ENCODE data around the gene PSMB1. TPM values are rescaled to one million over a fixed set of nuclear protein-coding genes. Genes with fewer than 3 reads are reported as not detected.
"Not testable (repeated sequence)": the region's sequence is repeated elsewhere in the genome, so short reads cannot be mapped to it uniquely, and the experiment has no call there.

The PSMB1 gene
- total RNA-seq, 6 donors from 2014 or later = 63.9 to 203 (median 124) TPM

DNA sequence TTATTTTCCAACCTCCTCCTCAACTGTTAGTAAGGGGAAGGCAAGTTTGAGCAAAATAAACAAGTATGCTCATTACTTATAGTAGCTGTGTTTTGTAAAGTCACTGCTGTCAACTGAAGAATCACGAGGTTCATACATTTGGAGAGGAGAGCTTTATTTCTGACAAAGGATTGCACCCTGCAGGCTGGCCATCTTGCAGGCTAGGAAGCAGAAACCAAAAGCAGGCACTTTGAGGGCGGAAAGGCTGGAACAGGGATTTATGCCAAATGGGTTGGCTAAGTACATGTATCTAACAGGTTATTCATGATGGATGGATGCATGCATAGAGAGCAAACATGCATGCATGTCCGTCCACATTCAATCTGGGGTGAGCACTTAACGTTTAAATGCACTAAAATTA, 46.7 kb downstream of the PSMB1 start:
- ATAC-seq (ENCODE audit: low FRiP score in 2 of 2) (no peak), DNase-seq (no peak)
- peaks cover 0 to 5% (median 0%) of the 10 kb centered on the region in 4 donors for H3K9me3 ChIP-seq
- WGBS, 2 donors = 65 to 69% methylated on average over 4 of the region's 4 CpGs
- H3K27me3 ChIP-seq = no peaks in the 10 kb centered on the region
- H3K4me1 ChIP-seq = no peaks in the 10 kb centered on the region
- H3K36me3 ChIP-seq = no peaks in the 10 kb centered on the region
- TF ChIP-seq EP300 (IDR thresholded peaks at IDR 0.05) = no peak
- no peak for TF ChIP-seq POLR2AphosphoS5 (IDR thresholded peaks at IDR 0.05)
- no peak overlapping the region for H3K27ac ChIP-seq
- H3K4me3 ChIP-seq = no peak overlapping the region

DNA sequence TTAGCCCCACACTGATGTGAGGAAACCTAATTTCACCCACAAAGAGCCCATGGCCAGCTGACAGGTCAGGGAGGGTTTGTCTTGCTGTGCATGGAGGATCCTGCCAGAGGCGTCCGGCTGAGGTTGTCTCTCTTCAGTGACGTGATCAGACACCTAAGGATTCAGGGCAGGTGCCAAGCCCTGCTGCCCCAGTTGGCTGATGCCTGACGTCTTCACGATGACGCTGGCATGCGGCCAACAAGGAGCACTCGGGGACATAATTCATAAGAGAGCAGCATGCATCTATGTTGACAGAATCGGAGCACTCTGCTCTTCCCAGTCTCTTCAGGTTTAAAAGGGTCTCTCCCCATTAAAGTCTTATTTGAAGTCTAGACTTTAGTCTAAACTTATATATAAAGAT, 47.8 kb downstream of the PSMB1 start:
- Histone ChIP-seq H3K4me3 (no peak overlapping the region), H3K36me3 (no peaks in the 10 kb centered on the region), H3K27ac (no peak overlapping the region), H3K9me3 (peaks cover 0 to 5% (median 0%) of the 10 kb centered on the region in 4 donors), H3K27me3 (no peaks in the 10 kb centered on the region), H3K4me1 (no peaks in the 10 kb centered on the region)
- no peak for ATAC-seq (ENCODE audit: low FRiP score in 2 of 2)
- 22 to 44% methylated on average over 9 of the region's 9 CpGs for WGBS, 2 donors
- TF ChIP-seq POLR2A (IDR thresholded peaks at IDR 0.05) (no peak), EP300 (IDR thresholded peaks at IDR 0.05) (no peak), POLR2AphosphoS5 (IDR thresholded peaks at IDR 0.05) (no peak)
- DNase-seq = no peak

DNA sequence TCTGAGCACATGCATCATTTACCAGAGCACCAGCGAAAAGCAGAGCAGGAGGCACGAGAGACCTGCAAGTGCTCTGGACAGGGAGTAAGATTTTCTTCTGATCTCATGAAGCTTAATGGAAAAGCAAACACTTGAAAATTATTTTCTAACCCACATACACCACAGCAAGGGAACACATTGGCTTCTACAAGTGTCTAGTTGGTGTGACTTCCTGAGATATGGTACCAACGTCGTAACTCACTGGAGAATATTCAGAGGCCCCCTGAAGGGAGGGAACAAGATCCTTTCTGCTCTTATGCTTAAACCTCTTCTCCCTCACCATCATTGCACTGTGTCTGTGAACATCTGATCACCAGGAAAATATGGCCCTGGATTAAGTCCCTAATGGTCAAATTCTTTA, 48.6 kb downstream of the PSMB1 start:
- 41 to 49% methylated on average over 3 to 4 of the region's 4 CpGs for WGBS, 2 donors
- no peak for ATAC-seq (ENCODE audit: low FRiP score in 2 of 2)
- no peaks in the 10 kb centered on the region for H3K4me1 ChIP-seq

DNA sequence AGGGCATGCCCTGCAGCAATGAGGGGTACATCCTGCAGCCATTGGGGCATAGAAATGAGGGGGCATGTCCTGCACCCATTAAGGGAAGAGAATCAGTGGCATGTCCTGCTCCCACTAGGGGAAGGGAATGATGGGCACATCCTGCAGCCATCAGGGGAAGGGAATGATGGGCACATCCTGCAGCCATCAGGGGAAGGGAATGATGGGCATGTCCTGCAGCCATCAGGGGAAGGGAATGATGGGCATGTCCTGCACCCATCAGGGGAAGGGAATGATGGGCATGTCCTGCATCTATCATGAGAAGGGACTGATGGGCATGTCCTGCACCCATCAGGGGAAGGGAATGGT, 49.7 kb downstream of the PSMB1 start:
- TF ChIP-seq POLR2A (IDR thresholded peaks at IDR 0.05) (no peak), POLR2AphosphoS5 (IDR thresholded peaks at IDR 0.05) (no peak), EP300 (IDR thresholded peaks at IDR 0.05) (no peak)
- TF ChIP-seq, protein P1, sequence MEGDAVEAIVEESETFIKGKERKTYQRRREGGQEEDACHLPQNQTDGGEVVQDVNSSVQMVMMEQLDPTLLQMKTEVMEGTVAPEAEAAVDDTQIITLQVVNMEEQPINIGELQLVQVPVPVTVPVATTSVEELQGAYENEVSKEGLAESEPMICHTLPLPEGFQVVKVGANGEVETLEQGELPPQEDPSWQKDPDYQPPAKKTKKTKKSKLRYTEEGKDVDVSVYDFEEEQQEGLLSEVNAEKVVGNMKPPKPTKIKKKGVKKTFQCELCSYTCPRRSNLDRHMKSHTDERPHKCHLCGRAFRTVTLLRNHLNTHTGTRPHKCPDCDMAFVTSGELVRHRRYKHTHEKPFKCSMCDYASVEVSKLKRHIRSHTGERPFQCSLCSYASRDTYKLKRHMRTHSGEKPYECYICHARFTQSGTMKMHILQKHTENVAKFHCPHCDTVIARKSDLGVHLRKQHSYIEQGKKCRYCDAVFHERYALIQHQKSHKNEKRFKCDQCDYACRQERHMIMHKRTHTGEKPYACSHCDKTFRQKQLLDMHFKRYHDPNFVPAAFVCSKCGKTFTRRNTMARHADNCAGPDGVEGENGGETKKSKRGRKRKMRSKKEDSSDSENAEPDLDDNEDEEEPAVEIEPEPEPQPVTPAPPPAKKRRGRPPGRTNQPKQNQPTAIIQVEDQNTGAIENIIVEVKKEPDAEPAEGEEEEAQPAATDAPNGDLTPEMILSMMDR (IDR thresholded peaks at IDR 0.05) = no peak
- no peak for ATAC-seq (ENCODE audit: low FRiP score in 2 of 2)
- H3K36me3 ChIP-seq = no peaks in the 10 kb centered on the region
- no peak for DNase-seq
- H3K27me3 ChIP-seq = no peaks in the 10 kb centered on the region
- no peaks in the 10 kb centered on the region for H3K4me1 ChIP-seq
- H3K27ac ChIP-seq = no peak overlapping the region
- no peak overlapping the region for H3K4me3 ChIP-seq
- H3K9me3 ChIP-seq = peaks cover 0 to 5% (median 0%) of the 10 kb centered on the region in 4 donors

More for the DNA sequence above, 48.6 kb downstream of the PSMB1 start:
- Histone ChIP-seq H3K9me3 (peaks cover 0 to 5% (median 0%) of the 10 kb centered on the region in 4 donors), H3K27ac (no peak overlapping the region), H3K4me3 (no peak overlapping the region), H3K36me3 (no peaks in the 10 kb centered on the region), H3K27me3 (no peaks in the 10 kb centered on the region)
- no peak for DNase-seq
- TF ChIP-seq, protein P1 (IDR thresholded peaks at IDR 0.05) = no peak
- no peak for TF ChIP-seq POLR2AphosphoS5 (IDR thresholded peaks at IDR 0.05)
- TF ChIP-seq EP300 (IDR thresholded peaks at IDR 0.05) = no peak
- TF ChIP-seq POLR2A (IDR thresholded peaks at IDR 0.05) = no peak

DNA sequence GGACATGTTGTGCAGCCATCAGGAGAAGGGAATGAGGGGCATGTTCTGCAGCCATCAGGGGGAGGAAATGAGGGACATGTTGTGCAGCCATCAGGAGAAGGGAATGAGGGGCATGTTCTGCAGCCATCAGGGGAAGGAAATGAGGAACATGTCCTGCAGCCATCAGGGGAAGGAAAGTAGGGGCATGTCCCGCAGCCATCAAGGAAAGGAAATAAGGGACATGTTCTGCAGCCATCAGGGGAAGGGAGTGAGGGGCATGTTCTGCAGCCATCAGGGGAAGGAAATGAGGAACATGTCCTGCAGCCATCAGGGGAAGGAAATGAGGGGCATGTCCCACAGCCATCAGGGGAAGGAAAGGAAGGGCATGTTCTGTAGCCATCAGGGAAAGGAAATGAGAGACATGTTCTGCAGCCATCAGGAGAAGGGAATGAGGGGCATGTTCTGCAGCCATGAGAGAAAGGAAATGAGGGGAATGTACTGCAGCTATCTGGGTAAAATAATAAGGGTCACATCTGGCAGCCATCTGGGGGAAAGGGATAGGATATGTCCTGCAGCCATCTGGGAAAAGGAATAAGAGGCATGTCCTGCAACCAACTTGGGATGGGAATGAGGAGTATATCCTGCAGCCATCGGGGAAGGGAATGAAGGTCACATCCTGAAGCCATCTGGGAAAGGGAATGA, 50.2 kb downstream of the PSMB1 start:
- WGBS, 2 donors = 68 to 88% methylated on average over 2 of the region's 2 CpGs
- H3K4me1 ChIP-seq; H3K9me3 ChIP-seq; ATAC-seq (ENCODE audit: low FRiP score in 2 of 2); DNase-seq; H3K36me3 ChIP-seq; H3K4me3 ChIP-seq; H3K27ac ChIP-seq; H3K27me3 ChIP-seq: not testable (repeated sequence)

DNA sequence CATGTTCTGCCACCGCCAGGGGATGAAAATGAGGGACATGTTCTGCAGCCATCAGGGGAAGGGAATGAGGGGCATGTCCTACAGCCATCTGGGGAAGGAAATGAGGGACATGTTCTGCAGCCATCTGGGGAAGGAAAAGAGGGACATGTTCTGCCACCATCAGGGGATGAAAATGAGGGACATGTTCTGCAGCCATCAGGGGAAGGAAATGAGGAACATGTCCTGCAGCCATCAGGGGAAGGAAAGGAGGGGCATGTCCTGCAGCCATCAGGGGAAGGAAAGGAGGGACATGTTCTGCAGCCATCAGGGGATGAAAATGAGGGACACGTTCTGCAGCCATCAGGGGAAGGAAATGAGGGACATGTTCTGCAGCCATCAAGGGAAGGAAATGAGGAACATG, 50.8 kb downstream of the PSMB1 start:
- not testable (repeated sequence) for DNase-seq; H3K27me3 ChIP-seq; H3K27ac ChIP-seq; H3K36me3 ChIP-seq; H3K9me3 ChIP-seq; H3K4me3 ChIP-seq; H3K4me1 ChIP-seq; ATAC-seq (ENCODE audit: low FRiP score in 2 of 2)
- 50 to 60% methylated on average over 2 of the region's 2 CpGs for WGBS, 2 donors

DNA sequence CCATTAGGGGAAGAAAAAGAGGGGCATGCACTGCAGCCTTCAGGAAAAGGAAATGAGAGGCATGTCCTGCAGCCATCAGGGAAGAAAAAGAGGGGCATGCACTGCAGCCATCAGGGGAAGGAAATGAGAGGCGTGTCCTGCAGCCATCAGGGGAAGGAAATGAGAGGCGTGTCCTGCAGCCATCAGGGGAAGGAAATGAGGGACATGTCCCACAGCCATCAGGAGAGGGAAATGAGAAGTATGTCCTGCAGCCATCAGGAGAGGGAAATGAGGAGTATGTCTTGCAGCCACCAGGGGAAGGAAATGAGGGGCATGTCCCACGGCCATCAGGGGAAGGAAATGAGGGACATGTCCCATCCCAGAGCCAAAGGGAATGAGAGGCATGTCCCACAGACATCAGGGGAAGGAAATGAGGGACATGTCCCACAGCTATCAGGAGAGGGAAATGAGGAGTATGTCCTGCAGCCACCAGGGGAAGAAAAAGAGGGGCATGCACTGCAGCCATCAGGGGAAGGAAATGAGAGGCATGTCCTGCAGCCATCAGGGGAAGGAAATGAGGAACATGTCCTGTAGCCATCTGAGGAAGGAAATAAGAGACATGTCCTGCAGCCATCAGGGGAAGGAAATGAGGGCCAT, 52.0 kb downstream of the PSMB1 start:
- no peak overlapping the region for H3K4me3 ChIP-seq
- no peaks in the 10 kb centered on the region for H3K4me1 ChIP-seq
- DNase-seq = no peak
- TF ChIP-seq POLR2AphosphoS5 (IDR thresholded peaks at IDR 0.05) (no peak), EP300 (IDR thresholded peaks at IDR 0.05) (no peak), POLR2A (IDR thresholded peaks at IDR 0.05) (no peak)
- TF ChIP-seq, protein P1 (IDR thresholded peaks at IDR 0.05) = no peak
- H3K36me3 ChIP-seq = no peaks in the 10 kb centered on the region
- H3K27ac ChIP-seq = no peak overlapping the region
- ATAC-seq (ENCODE audit: low FRiP score in 2 of 2) = no peak
- WGBS, 2 donors = 50 to 51% methylated on average over 3 of the region's 3 CpGs
- H3K9me3 ChIP-seq = peaks cover 0 to 5% (median 0%) of the 10 kb centered on the region in 4 donors
- H3K27me3 ChIP-seq = no peaks in the 10 kb centered on the region
